Measurements from ENCODE around the gene TUBB.

Gene TUBB

DNA sequence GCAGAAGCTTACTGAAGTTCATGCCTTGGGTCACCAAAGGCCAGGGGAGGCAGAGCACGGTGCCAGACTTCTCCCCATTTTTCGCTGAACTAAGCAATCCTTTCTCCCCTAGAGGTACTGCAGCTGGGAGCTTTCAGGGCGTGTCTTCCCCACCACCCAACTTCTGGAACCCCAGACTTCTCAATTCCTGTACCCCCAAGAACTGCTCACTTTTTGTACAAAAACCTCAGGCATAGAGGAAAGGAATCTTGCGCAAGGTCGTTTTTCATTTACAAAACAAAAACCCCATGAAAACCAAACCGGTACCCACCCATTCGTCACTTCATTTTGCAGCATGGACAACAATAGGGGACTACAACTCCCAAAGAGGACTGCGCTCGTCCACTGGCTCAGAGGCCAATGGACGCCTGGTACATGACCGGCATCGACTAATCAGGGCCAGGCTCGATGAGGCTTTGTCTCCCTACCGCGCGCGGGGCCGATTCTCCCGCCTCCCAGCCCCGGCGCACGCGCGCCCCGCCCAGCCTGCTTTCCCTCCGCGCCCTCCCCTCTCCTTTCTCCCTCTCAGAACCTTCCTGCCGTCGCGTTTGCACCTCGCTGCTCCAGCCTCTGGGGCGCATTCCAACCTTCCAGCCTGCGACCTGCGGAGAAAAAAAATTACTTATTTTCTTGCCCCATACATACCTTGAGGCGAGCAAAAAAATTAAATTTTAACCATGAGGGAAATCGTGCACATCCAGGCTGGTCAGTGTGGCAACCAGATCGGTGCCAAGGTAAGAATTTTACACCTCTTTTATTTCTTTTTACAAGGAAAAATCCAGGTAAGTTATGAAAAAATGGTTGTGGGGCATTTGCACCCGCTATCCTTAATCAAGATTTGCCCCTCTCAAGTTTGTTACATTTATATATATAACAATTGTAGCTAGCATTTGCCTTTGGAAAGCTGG is at the start of gene TUBB:
Gene TUBB (plus strand): TSS at position 562 of the 947 bp plus-strand sequence. CDS start 155 bp downstream, at position 717.
- peak; percentile 97 for DNase-seq (ENCODE audit: low read depth)

DNA sequence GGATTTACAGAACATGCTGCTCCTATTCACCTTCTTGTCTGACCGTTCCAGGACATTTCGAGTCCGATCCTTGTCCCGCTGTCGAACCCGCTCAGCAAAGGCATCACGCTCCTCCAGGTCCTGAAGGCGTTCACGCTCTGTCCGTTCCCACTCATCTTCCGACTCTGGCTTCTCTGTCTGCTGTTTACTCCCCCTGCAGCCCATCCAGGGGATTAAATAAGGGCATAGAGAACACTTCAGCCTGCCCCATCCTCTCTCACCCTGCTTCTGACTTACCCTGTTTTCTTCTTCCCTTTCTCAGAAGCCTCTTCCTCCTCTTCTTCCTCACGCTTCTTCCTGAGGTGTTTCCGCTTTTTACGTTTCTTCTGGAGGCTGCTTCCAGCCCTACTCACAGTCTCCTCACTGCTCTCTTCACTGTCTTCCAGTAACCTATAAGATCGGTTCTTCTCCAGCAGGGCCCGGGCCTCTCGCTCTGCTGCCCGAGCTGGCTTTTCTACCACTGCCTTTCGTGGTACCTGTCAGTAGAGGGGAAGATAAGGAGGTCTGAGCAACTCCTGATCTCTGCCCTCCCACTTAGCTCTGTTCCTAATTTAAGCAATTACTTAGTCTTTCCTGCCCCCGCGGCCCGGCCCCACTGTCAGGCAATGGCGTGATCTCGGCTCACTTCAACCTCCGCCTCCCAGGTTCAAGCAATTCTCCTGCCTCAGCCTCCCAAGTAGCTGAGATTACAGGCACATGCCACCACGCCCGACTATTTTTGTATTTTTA is 49.2 kb upstream of the TUBB start:
- DNase-seq (ENCODE audit: low read depth) = no peak

DNA sequence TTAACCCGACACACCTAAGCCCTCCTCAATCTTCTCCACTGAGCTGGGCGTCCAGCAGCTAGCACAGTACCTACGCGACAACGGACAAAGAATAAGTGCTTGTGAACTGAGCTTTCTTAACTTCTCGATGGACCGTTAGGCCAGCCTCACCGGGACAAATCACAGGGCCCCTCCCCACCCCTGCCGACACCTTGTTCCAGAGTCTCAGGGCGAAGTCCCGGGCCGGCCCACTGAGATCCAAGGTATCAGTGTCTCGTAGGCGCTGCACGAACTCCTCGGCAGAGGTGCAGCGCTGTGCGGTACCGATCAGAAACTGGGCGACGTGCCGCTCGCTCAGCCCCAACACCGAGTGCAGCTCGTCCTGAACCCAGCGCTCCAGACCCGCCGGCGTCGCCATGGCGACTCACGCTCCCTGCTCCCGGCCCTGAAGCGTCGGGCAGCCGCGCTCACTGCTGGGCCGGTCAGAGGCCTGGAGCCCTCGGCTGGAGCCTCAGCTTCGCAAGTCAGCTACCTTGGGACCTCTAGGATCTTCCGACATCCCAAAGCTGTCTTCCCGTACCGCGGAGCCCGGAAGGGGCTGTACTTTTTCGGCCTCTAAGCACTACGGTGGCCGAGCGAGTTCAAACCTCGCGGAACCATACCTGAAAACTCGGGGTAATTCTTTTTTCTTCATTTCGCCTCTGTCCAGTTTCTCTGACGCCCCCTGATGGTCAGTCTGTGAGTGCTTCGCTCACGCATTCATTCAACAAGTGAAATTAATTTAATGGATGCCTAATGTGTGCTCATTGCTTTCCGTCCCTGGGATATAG is 47.5 kb upstream of the TUBB start, which contains the start of gene DHX16:
Gene DHX16 (minus strand): TSS at position 562 of the 809 bp plus-strand sequence. CDS start 165 bp downstream, at position 397.
- peak; percentile 98 for DNase-seq (ENCODE audit: low read depth)

DNA sequence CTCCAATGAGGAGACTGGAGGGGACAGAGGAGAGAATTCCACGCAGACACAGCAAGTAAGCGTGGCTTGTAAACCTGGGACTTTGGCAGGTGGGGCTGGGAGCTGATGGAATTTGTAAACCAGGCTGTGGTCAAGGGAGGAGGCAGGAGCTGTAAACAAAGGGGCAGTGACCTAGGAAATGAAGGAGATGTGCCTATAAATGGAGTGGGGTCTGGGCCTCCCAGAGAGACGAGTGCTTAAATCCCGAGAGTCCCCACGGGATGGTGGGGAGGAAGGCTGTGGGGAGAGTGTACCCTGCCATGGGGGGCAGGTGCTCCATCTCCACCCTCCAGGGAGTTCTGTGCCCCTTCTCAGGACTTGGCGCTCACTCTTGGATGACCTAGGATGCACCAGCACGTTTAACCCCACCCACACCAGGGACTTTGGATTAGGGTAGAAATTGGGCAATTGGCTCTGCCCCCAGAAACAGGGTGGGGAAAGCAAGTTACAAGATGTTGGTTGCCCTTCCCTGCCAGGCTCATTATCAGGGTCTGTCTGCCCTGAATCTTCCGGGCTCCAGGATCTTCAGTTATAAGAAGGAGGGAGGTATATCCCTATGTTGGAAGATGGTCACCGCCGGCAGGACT is 43.4 kb upstream of the TUBB start:
- DNase-seq (ENCODE audit: low read depth) = no peak

DNA sequence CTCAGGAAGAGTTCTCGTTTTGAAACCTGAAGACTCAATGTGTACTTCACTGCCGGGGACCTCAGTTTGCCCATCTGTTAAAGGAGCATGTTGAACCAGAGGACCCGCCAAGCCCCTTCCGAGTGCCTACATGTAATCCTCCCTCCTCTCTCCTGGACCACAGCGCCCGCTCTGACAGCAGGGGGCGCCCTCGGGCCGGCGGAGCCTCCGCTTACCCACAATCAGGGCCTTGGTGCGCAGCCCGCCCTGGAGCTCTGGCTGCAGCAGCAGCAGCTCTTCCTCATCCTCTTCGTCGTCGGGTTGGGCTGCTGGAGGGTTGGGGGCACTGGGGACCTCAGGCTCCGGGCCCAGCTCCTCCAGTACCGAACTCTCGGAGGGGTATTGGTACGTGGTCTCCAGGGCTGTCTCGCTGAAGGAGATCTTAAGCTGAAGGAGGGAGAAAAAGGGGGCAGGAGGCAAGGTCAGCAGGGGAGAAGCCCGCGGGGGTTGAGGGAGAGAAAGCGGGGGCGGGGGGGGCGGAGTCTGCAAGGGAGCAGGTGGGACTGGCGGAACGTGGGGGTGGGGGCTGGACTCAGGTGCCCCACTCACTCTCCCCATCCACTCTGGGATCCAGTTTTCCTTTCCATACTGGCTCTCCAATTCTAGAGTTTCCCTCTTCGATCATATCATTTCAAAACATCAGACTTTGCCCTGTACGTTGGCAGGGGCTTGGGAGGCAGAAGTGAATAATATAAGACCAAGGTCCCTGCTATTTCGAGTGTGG is 41.0 kb upstream of the TUBB start:
- peak; percentile 67 for DNase-seq (ENCODE audit: low read depth)

DNA sequence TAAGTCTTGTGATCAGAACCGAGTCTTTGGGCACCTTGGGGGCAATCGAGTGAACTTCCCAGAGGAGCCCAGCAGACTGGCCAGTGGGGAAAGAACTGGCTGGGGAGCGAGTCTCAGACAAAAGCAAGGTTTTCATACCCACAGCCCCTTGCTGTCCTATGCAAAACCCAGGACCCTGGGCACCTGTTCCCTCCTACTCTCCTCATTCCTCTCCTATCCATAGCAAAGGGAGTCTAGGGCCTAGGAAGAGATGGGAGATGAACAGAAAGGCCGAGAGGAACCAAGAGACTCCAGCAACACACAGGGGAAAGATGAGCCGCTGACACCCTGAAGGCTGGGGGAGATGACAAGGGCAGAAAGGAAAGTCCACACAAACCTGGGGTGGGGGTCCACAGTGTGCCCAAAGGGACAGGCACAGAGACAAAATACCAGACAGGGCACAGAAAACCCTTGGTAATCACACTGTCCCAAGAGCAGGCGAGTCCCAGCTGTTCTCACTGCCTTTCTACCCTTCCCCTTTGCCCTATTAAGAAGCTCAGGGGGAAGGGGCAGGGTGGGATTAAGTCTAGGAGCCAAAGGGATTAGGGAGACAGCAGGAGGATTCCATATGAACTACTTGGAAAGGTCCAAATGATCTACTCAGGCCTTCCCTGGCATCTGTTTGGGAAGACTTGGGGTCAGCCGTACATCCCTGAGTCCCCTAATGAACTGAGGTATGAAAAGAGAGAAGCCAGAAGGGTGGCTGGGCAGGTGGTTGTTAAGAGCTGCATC is 40.2 kb upstream of the TUBB start:
- no peak for DNase-seq (ENCODE audit: low read depth)

DNA sequence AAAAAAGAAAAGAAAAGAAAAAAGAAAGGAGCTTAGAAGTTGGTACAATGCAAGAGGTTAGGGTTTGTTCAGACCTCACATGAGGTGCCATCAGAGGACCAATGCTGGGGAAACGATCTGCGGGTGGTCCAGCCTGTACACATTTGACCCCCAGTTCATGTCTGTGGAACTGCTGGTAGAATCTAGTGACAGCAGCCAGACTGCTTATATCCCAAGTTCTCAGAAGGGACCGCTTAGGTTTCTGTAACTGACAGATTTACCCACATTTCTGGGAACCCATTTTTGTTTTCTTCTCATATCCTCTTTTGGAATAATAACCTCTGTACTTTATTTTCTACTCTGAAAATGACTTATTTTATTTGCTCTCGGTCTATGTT is 38.4 kb upstream of the TUBB start:
- DNase-seq (ENCODE audit: low read depth) = no peak

DNA sequence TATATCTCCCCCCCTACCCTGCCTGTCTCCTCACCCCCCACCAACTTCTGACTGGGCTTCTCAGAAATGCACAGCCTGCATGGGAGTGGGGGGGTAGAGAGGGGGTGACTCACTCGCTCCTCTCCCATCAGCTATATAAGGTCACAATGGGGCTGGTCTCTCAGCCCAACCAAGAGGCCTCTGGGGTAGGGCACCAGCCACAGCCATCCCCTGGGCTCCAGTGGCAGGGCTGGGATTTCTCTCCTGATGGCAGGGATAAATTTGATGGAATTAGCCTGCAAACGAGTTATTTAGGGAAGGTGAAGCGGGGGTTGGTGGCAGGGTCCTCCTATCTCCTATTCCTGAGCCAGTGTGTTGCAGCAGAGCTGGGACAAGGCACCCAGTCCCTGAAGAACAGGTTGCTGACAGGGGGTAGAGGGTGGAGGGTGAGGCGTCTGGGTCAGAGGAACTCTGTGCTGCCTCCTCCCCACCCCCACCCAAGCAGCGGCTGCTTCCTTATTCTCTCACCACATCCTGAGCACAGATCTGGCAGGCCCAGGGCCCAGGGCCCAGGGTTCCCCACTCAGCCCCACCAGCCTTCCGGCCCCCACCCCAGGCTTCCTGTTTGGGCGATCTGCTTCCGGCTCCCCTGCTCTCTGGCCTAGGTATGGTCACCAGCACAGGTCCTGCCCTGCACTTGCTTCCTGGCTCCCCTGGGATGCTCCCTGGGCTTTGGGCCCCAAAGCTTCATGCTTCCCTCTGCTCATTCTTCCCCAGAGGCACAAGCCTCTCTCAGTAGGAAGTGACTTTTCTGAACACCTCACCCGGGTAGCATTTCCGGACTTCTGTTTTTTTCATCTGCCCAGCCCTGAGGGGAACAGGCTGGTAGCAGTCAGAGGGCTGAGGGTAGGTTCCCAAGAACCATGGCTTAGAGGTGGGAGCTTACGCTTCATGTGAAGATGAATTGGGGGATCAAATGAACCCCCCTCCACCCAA is 37.7 kb upstream of the TUBB start:
- DNase-seq (ENCODE audit: low read depth) = peak; percentile 92

DNA sequence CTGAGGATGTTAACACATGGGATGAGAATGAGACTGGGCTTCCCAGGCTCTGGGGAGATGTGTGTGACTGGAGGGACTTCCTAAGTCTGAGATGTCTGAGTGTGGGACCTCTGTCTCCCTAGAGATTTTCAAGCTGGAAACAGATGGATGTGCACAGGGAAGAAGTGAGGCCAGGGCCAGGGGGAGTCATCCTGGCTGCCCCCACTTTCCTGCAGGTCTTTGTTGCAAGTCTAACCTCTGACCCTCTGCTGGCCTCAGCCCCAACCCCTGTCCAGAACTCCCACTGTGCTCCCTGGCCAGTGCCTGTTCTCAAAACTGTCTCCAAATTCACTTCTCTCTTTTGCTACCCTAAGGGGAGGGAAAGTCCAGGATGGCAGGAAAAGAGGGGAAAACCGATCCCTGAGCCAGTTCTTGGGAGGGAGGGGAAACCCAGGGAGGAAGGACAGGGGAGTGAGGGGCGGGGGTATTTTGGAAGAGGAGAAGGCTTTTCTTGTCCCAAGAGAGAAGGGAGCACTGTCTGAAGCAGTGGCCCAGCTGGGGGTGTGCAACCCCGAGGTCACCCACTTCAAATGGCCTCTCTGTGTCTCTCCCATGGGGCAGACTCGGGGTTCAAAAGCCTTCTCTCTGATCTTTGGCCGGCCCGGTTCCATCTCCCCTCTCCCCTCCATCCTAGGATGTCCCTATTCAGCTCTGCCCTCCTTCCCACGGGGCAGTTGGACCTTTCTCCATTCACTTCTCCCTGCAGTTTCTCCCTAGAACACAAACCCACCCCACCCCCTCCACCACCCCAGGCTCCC is 36.8 kb upstream of the TUBB start:
- DNase-seq (ENCODE audit: low read depth) = no peak

DNA sequence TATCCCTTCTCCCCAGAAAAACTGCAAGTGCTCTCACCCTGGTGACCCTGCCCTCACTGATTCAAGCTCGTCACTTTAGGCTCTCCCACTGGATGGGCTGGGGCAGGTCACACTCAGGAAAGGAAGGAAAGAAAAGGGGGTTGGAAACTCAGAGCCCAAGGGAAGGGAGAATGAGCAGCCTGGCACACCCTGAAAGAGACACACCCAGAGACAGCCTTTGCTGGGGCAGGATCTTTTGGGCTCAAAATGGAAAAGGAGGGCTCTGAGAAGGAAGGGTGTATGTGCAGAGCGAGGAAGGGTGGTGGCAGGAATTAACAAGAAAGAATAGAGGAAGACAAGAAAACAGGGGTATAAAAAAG is 36.2 kb upstream of the TUBB start:
- no peak for DNase-seq (ENCODE audit: low read depth)

DNA sequence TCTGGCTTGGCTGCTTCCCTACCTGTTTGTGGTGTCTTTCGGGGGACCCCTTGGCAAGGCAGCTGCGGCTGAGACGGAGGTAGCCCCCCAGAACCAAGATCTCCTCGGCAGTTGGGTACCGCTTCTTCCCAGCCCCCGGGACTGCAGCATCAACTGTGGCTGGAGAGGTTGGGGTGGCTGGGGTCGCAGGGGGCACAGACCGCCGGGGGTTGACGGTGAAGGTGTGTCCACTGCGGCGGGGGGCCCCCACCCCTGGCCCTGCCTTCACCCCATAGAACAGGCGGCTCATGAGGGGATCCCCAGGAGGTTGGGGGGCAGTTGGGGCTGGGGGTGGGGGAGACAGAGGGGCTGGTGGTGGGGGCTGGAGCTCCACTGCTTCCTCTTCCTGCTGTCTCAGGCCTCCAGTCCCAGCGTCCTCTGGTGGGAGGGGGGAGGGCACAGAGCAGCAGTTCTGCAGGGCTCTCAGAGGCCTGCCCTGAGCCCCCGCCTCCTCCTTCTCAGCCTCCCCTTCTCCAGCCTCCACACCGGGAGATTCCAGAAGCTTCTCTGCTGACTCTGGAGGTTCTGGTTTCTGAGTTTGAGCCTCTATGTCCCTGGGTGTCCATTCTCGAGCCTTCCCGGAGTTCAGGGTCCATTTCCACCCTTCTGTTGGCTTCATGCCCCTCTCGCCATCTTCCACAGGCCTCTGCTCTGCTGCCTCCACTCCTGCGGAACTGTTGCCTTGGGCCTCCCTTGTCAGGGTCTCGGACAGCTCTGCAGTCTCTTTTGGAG is 35.6 kb upstream of the TUBB start:
- peak; percentile 37 for DNase-seq (ENCODE audit: low read depth)

DNA sequence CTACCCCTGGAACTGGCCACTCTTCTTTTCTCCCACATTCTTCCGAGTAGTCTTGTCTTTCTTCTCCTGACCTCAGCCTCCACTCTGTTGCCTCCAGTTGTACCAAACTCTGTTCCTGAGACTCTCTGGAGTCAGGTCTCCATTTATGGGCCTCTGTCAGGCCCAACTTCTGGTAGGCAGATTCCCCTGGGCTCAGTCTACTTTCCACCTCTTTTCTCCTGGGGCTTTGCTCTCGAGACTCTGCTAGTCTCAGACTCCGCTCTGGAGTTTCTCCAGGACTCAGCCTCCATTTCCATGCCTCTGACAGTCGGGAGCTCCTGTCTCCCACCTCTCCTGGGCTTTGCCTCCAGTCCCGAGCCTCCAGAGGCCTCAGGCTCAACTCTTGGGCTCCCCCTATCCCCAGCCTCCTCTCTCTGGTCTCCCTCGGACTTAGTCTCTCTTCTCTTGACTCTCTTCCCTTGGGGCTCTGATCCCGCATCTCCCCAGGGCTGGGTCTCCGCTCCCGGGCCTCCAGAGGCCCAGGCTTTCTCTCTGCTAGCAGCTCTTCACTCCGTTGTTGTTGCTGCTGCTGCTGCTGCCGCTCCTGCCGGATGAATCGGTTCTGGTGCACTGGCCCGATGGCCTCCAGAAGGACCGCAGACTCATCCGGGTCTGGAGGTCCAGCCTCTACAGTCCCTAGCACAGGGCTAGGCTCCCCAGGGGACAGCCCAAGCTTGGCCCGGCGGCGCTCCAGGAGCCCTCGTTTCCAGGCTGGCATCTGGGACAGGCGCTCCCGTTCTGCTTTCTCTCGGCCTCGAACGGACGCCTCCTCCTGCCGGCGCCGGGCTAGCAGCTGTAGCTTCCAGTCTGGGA is 34.8 kb upstream of the TUBB start:
- DNase-seq (ENCODE audit: low read depth) = peak; percentile 35

DNA sequence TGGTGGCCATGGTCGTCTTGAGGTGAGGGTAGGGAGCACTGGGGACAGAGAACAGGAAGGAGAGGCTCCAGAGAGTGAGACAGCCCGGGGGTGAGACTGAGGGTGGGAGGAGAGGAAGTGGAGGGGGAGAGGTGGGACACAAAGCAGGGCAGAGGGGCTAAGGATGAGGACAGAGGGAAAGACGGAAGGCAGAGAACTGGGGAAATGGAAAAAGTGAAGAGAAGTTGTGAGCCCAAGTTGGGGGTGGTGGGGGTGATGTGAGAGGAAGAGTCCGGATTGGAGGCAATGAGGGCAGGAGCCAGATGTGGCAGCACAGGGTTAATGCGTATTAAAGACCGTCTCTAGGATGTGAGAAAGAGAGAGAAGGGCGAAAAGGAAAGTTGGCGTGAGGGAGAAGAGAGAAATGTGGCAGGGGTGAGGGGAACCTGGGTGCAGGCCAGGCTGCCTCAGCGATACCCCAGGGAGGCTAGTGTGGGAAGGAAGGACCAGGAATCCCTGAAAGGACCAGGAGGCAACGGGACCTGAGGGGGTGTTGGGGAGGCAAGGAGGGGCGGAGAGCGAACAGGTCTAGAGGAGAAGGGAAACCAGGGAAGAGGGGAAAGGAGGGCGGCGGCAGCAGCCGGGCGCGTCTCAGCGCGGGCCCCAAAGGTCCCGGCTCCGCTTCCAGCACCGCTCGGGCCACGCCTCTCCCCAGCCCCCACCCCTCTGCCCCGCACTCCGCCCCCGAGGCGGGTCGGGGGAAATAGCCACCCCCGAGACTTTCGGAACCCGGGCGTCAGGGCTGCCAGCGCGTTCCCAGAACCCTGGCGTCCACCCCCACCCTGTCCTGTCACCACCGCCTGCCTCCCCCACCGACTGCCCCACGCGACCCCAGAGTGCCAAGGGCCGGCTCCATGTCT is 33.9 kb upstream of the TUBB start, which contains the start of gene PPP1R18:
Gene PPP1R18 (minus strand): TSS at position 637 of the 899 bp plus-strand sequence. CDS start 627 bp downstream, at position 10.
- peak; percentile 31 for DNase-seq (ENCODE audit: low read depth)

DNA sequence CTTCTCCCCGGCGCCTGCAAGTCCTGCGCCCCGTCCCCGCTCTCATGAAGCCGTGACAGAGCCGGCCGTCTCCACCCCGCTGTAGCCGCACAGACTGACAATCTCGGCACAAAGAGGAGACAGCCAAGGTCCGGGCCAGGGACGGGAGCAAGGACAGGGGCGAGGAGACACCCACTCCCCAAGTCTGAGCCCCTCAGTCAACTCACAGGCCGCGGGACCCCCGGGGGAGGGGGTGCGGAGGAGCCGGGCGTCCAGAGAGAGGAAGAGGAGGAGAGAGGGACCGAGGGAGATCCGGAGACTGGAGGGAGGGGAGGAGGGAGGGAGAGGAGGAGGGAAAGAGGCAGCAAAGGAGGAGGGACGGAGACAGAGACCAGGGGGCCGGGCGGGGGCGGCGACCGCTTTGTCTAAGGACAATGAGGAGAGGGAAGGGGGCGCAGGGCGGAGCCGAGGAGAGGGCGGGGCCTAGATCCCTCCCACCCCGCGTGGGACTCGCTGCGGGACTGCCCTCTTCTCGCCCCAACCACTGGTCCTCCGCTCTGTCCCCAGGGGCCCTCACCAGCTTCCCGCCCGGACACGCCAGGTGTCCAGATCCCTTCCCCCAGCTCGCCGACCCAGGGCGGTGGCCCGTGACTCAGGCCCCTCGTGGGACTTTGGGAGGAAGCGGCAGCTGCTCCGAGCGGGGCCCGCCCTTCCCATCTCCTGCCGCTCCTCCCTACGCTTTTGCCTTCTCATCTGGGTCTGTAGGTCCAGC is 33.1 kb upstream of the TUBB start:
- DNase-seq (ENCODE audit: low read depth) = peak; percentile 85

Measured in amniotic epithelial cell (primary cell).